Measurements from ENCODE around the gene PLD5. TPM values are rescaled to one million over a fixed set of nuclear protein-coding genes. Genes with fewer than 3 reads are reported as not detected.
"Not testable (repeated sequence)": the region's sequence is repeated elsewhere in the genome, so short reads cannot be mapped to it uniquely, and the experiment has no call there.

Gene PLD5
- total and polyA plus RNA-seq, 4 donors, result under 0.01 to 0.17 (median 0.05) TPM; not detected in 1

- Histone ChIP-seq H3K4me3 (ENCODE audit: low read depth in 1 of 3, low read length in 3 of 3) (no peak overlapping the region), H3K9ac (ENCODE audit: low read depth in 1 of 2, low read length in 2 of 2) (no peak overlapping the region), H3K9me3 (ENCODE audit: control insufficient read depth in 4 of 4, low read length in 3 of 4) (no peaks in the 10 kb centered on the region), H3K4me1 (ENCODE audit: control insufficient read depth in 4 of 4, insufficient read depth in 4 of 4, low read length in 3 of 4) (no peaks in the 10 kb centered on the region), H3K36me3 (ENCODE audit: control insufficient read depth in 4 of 4, insufficient read depth in 3 of 4, low read depth in 1 of 4, low read length in 3 of 4) (no peaks in the 10 kb centered on the region), H3K27me3 (ENCODE audit: control insufficient read depth in 4 of 4, insufficient read depth in 4 of 4, low read length in 3 of 4) (no peaks in the 10 kb centered on the region), H3K27ac (ENCODE audit: low read depth in 1 of 2, low read length in 2 of 2) (no peak overlapping the region)
- DNase-seq (ENCODE audit: low spot score), result no peak
- WGBS, result 76% methylated on average over 10 of the region's 10 CpGs
- TF ChIP-seq, protein P1, sequence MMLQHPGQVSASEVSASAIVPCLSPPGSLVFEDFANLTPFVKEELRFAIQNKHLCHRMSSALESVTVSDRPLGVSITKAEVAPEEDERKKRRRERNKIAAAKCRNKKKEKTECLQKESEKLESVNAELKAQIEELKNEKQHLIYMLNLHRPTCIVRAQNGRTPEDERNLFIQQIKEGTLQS (IDR thresholded peaks at IDR 0.05), result no peak
- TF ChIP-seq, protein P2, sequence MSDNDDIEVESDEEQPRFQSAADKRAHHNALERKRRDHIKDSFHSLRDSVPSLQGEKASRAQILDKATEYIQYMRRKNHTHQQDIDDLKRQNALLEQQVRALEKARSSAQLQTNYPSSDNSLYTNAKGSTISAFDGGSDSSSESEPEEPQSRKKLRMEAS (IDR thresholded peaks at IDR 0.05), result no peak
- TF ChIP-seq FOXA1 (IDR thresholded peaks at IDR 0.05) (no peak), HNF4A (conservative IDR thresholded peaks at IDR 0.05) (no peak), RXRA (IDR thresholded peaks at IDR 0.05) (no peak), FOXA2 (IDR thresholded peaks at IDR 0.05) (no peak)
Measured at GRCh38 chr1:242318140-242318539, 206.4 kb downstream of the PLD5 start.

GRCh38 chr1:242314865-242315264 lies 209.6 kb downstream of the PLD5 start:
- 67% methylated on average over 1 of the region's 1 CpG for WGBS
- not testable (repeated sequence) for H3K4me1 ChIP-seq (ENCODE audit: control insufficient read depth in 4 of 4, insufficient read depth in 4 of 4, low read length in 3 of 4); H3K9ac ChIP-seq (ENCODE audit: low read depth in 1 of 2, low read length in 2 of 2); H3K4me3 ChIP-seq (ENCODE audit: low read depth in 1 of 3, low read length in 3 of 3); H3K9me3 ChIP-seq (ENCODE audit: control insufficient read depth in 4 of 4, low read length in 3 of 4); H3K27ac ChIP-seq (ENCODE audit: low read depth in 1 of 2, low read length in 2 of 2); H3K36me3 ChIP-seq (ENCODE audit: control insufficient read depth in 4 of 4, insufficient read depth in 3 of 4, low read depth in 1 of 4, low read length in 3 of 4); DNase-seq (ENCODE audit: low spot score); H3K27me3 ChIP-seq (ENCODE audit: control insufficient read depth in 4 of 4, insufficient read depth in 4 of 4, low read length in 3 of 4)

DNA sequence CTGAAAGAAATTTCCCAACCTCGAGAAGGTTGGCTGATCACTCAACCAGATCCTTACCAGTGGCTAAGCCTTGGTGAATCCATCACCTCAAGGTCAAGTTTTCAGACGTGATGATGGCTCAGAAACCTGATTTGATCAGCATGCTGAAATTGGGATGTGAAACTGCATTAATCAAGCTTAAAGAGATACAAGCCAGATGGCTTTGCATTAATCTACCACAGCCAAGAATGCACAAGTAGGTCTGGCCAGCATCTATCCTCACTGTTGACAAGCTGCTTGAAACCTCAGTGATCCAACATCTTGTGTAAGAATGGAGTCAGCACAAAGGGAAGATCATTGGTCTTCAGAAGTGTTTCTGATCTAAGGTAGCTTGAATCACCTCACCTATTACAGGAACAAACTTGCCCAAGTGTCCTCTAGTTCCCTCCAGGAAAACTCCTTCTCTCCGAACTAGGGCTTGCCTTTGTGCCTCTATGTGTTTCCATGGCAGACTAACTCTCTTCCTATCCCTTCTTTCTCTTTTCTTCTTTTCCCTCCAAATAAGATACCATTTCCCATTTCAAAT lies 210.3 kb downstream of the PLD5 start:
- H3K9ac ChIP-seq (ENCODE audit: low read depth in 1 of 2, low read length in 2 of 2); H3K27me3 ChIP-seq (ENCODE audit: control insufficient read depth in 4 of 4, insufficient read depth in 4 of 4, low read length in 3 of 4); H3K36me3 ChIP-seq (ENCODE audit: control insufficient read depth in 4 of 4, insufficient read depth in 3 of 4, low read depth in 1 of 4, low read length in 3 of 4); H3K4me3 ChIP-seq (ENCODE audit: low read depth in 1 of 3, low read length in 3 of 3); H3K4me1 ChIP-seq (ENCODE audit: control insufficient read depth in 4 of 4, insufficient read depth in 4 of 4, low read length in 3 of 4); H3K9me3 ChIP-seq (ENCODE audit: control insufficient read depth in 4 of 4, low read length in 3 of 4); H3K27ac ChIP-seq (ENCODE audit: low read depth in 1 of 2, low read length in 2 of 2); DNase-seq (ENCODE audit: low spot score): not testable (repeated sequence)
- 57% methylated on average over 3 of the region's 3 CpGs for WGBS

- WGBS, result 47% methylated on average over 6 of the region's 7 CpGs
- not testable (repeated sequence) for H3K4me1 ChIP-seq (ENCODE audit: control insufficient read depth in 4 of 4, insufficient read depth in 4 of 4, low read length in 3 of 4); H3K4me3 ChIP-seq (ENCODE audit: low read depth in 1 of 3, low read length in 3 of 3); H3K27me3 ChIP-seq (ENCODE audit: control insufficient read depth in 4 of 4, insufficient read depth in 4 of 4, low read length in 3 of 4); H3K9ac ChIP-seq (ENCODE audit: low read depth in 1 of 2, low read length in 2 of 2); H3K9me3 ChIP-seq (ENCODE audit: control insufficient read depth in 4 of 4, low read length in 3 of 4); H3K36me3 ChIP-seq (ENCODE audit: control insufficient read depth in 4 of 4, insufficient read depth in 3 of 4, low read depth in 1 of 4, low read length in 3 of 4); DNase-seq (ENCODE audit: low spot score); H3K27ac ChIP-seq (ENCODE audit: low read depth in 1 of 2, low read length in 2 of 2)
Measured at GRCh38 chr1:242308681-242309080, 215.8 kb downstream of the PLD5 start.

DNA sequence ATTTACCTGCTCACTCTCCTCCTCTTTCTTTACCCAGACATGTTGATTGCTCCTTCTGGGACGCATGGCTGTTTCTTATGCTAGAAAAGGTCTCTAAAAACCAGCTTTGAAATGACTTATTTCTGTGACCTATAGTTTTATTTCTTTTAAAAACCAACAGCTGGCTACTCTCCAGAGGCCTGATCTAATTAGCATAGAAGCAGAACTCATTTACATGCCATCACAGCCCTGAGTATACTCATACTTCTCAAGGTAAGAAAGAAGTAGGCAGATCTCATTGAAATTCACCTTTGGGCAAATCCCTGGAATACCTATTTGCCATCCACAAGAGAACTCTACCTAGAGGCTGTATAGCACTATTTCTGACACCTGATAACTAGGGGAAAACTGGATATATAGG lies 230.7 kb downstream of the PLD5 start:
- WGBS, result 67% methylated on average over 1 of the region's 1 CpG
- not testable (repeated sequence) for H3K27ac ChIP-seq (ENCODE audit: low read depth in 1 of 2, low read length in 2 of 2); H3K27me3 ChIP-seq (ENCODE audit: control insufficient read depth in 4 of 4, insufficient read depth in 4 of 4, low read length in 3 of 4); H3K4me3 ChIP-seq (ENCODE audit: low read depth in 1 of 3, low read length in 3 of 3); H3K9ac ChIP-seq (ENCODE audit: low read depth in 1 of 2, low read length in 2 of 2); H3K4me1 ChIP-seq (ENCODE audit: control insufficient read depth in 4 of 4, insufficient read depth in 4 of 4, low read length in 3 of 4); H3K9me3 ChIP-seq (ENCODE audit: control insufficient read depth in 4 of 4, low read length in 3 of 4); H3K36me3 ChIP-seq (ENCODE audit: control insufficient read depth in 4 of 4, insufficient read depth in 3 of 4, low read depth in 1 of 4, low read length in 3 of 4); DNase-seq (ENCODE audit: low spot score)

- H3K27ac ChIP-seq (ENCODE audit: low read depth in 1 of 2, low read length in 2 of 2); H3K27me3 ChIP-seq (ENCODE audit: control insufficient read depth in 4 of 4, insufficient read depth in 4 of 4, low read length in 3 of 4); H3K9ac ChIP-seq (ENCODE audit: low read depth in 1 of 2, low read length in 2 of 2); H3K36me3 ChIP-seq (ENCODE audit: control insufficient read depth in 4 of 4, insufficient read depth in 3 of 4, low read depth in 1 of 4, low read length in 3 of 4); H3K4me1 ChIP-seq (ENCODE audit: control insufficient read depth in 4 of 4, insufficient read depth in 4 of 4, low read length in 3 of 4); H3K4me3 ChIP-seq (ENCODE audit: low read depth in 1 of 3, low read length in 3 of 3); DNase-seq (ENCODE audit: low spot score); H3K9me3 ChIP-seq (ENCODE audit: control insufficient read depth in 4 of 4, low read length in 3 of 4): not testable (repeated sequence)
- 63% methylated on average over 3 of the region's 3 CpGs for WGBS
Measured at GRCh38 chr1:242288067-242288466, 236.4 kb downstream of the PLD5 start.

- not testable (repeated sequence) for H3K4me3 ChIP-seq (ENCODE audit: low read depth in 1 of 3, low read length in 3 of 3); H3K36me3 ChIP-seq (ENCODE audit: control insufficient read depth in 4 of 4, insufficient read depth in 3 of 4, low read depth in 1 of 4, low read length in 3 of 4); H3K4me1 ChIP-seq (ENCODE audit: control insufficient read depth in 4 of 4, insufficient read depth in 4 of 4, low read length in 3 of 4); H3K27ac ChIP-seq (ENCODE audit: low read depth in 1 of 2, low read length in 2 of 2); H3K27me3 ChIP-seq (ENCODE audit: control insufficient read depth in 4 of 4, insufficient read depth in 4 of 4, low read length in 3 of 4); DNase-seq (ENCODE audit: low spot score); H3K9me3 ChIP-seq (ENCODE audit: control insufficient read depth in 4 of 4, low read length in 3 of 4); H3K9ac ChIP-seq (ENCODE audit: low read depth in 1 of 2, low read length in 2 of 2)
- 53% methylated on average over 5 of the region's 5 CpGs for WGBS
Measured at GRCh38 chr1:242282758-242283485, 241.6 kb downstream of the PLD5 start.

Measured in liver (tissue), 9 donors.